Lower leg skin (tissue), 4 donors: ENCODE data around the gene SCYL1. TPM values are rescaled to one million over a fixed set of nuclear protein-coding genes. Genes with fewer than 3 reads are reported as not detected.
"Not testable (repeated sequence)": the region's sequence is repeated elsewhere in the genome, so short reads cannot be mapped to it uniquely, and the experiment has no call there.

Experiments
- DNase-seq, 2 donors: peaks; one replicate each; pipeline ENCODE4 v3.0.0-alpha.2; 2019; ENCODE audit warnings: low spot score in 2 of 2
- H3K4me3 ChIP-seq: fragments of 200-600 bp; sonication (generic); 2 replicates; pipeline ENCODE4 v1.5.1; 2017; ENCODE audit warnings: mild to moderate bottlenecking, low read depth; ENCODE audit not compliant: poor library complexity, severe bottlenecking
- CTCF ChIP-seq, 3 donors: fragments of 450-650 bp; IDR thresholded peaks; one replicate each; pipeline ENCODE4 v1.5.1; 2016; ENCODE audit warnings: antibody characterized with exemption in 3 of 3, mild to moderate bottlenecking in 3 of 3, moderate library complexity in 2 of 3
- POLR2A ChIP-seq, 2 donors: fragments of 450-650 bp; IDR thresholded peaks; one replicate each; pipeline ENCODE4 v1.6.1; 2016 to 2017; ENCODE audit warnings: antibody characterized with exemption in 2 of 2, mild to moderate bottlenecking in 1 of 2, moderate library complexity in 1 of 2
- WGBS, 2 donors: methylation state at CpG; one replicate each; pipeline ENCODE4 v1.1.5; 2018; 5-methylcytosine and 5-hydroxymethylcytosine counted together
- intact Hi-C: fragments of 100-400 bp; cut with DNase I; formaldehyde crosslinking; loops from one replicate; pipeline ENCODE4 v1.15.0; 2023; ENCODE audit warnings: low total_unique reads
- total RNA-seq, 4 donors: library from RNA; depleted of rRNA; stranded (reverse); fragments of >200 nt; gene quantifications; one replicate each; pipeline ENCODE4 v1.1.0, GENCODE V29; 2016

Gene SCYL1
- total RNA-seq, 4 donors from 2014 or later = 73.1 to 103 (median 89.5) TPM

GRCh38 chr11:65559535-65559934 lies 34.7 kb downstream of the SCYL1 start:
- TF ChIP-seq CTCF (IDR thresholded peaks at IDR 0.05) (no peak), POLR2A (IDR thresholded peaks at IDR 0.05) (no peak)
- DNase-seq = no peak
- no peak overlapping the region for H3K4me3 ChIP-seq
- 38 to 65% methylated on average over 2 to 5 of the region's 5 CpGs for WGBS, 2 donors
- intact Hi-C loops = no loop called here

- intact Hi-C loops = no loop called here
- DNase-seq = no peak
- H3K4me3 ChIP-seq = no peak overlapping the region
- WGBS, 2 donors = 25 to 28% methylated on average over 5 of the region's 5 CpGs
- TF ChIP-seq POLR2A (IDR thresholded peaks at IDR 0.05) = no peak
Measured at GRCh38 chr11:65559951-65560537, 35.2 kb downstream of the SCYL1 start.

- H3K4me3 ChIP-seq = no peak overlapping the region
- intact Hi-C loops = no loop called here
- TF ChIP-seq POLR2A (IDR thresholded peaks at IDR 0.05) (no peak), CTCF (IDR thresholded peaks at IDR 0.05) (no peak)
- 28 to 33% methylated on average over 15 of the region's 15 CpGs for WGBS, 2 donors
- DNase-seq = no peak
Measured at GRCh38 chr11:65560555-65561418, 35.9 kb downstream of the SCYL1 start.

- no peak overlapping the region for H3K4me3 ChIP-seq
- TF ChIP-seq POLR2A (IDR thresholded peaks at IDR 0.05) = no peak
- TF ChIP-seq CTCF (IDR thresholded peaks at IDR 0.05) = no peak
- intact Hi-C loops = no loop called here
- 91 to 92% methylated on average over 7 of the region's 7 CpGs for WGBS, 2 donors
- DNase-seq = no peak
Measured at GRCh38 chr11:65562020-65562419, 37.1 kb downstream of the SCYL1 start.

GRCh38 chr11:65562788-65563187 lies 37.9 kb downstream of the SCYL1 start:
- DNase-seq = no peak
- intact Hi-C loops = no loop called here
- H3K4me3 ChIP-seq = no peak overlapping the region
- TF ChIP-seq CTCF (IDR thresholded peaks at IDR 0.05) (no peak), POLR2A (IDR thresholded peaks at IDR 0.05) (no peak)
- WGBS, 2 donors = 85 to 89% methylated on average over 9 of the region's 9 CpGs

GRCh38 chr11:65563601-65564000 lies 38.7 kb downstream of the SCYL1 start:
- intact Hi-C loops = no loop called here
- no peak for TF ChIP-seq POLR2A (IDR thresholded peaks at IDR 0.05)
- TF ChIP-seq CTCF (IDR thresholded peaks at IDR 0.05) = no peak
- WGBS, 2 donors = 98 to 99% methylated on average over 4 of the region's 4 CpGs
- H3K4me3 ChIP-seq = no peak overlapping the region
- DNase-seq = no peak

- DNase-seq, intact Hi-C loops, H3K4me3 ChIP-seq: not testable (repeated sequence)
- WGBS, 2 donors = 90 to 93% methylated on average over 12 of the region's 12 CpGs
Measured at GRCh38 chr11:65564879-65565559, 40.1 kb downstream of the SCYL1 start.
